SHP77 treated with DMSO at 0.1 percent for 48 hours (cell line): Measurements from ENCODE around the gene ASB14.

Experiments used
- DNase-seq: peaks from one replicate; lab custom pipeline; 2025; lab: John Stamatoyannopoulos, UW

The ASB14 gene

GRCh38 chr3:57261119-57261518, 31.4 kb downstream of the ASB14 start:
- DNase-seq: no peak

DNA sequence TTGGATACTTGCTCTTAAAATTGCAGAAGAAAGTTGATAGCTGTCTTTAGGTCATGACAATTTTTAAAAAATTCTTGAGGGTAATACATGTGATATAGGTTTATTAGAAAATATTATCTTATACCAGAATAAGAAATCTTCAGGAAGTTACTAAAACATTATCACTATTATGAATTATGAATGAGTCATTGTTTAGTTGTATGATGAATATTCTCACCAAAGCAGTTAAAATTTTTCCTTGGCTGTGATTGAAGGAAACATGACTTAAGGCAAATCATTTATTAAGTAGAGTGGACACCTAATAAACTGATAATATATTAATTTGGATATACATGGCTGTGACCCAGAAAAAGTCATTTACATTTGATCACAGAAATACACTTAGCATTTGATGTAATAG, 34.8 kb downstream of the ASB14 start:
- DNase-seq: no peak

DNA sequence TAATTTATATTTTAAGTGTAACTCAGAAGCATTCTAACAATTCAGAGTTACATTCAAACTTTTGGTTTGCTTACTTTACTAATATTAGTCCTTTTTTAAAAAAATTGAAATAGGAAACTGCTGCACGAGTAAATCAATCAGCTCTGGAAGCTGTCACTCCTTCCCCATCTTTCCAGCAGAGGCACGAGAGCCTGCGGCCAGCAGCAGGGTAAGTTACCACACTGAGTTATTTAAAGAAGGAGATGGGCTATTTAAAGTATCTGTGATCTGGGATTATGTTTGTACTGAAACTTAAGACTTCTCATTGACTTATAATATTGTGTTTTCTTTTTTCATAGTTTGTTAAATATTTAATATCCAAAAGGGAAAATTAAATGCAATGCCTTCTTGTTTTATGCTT, 35.6 kb downstream of the ASB14 start:
- DNase-seq: no peak

DNA sequence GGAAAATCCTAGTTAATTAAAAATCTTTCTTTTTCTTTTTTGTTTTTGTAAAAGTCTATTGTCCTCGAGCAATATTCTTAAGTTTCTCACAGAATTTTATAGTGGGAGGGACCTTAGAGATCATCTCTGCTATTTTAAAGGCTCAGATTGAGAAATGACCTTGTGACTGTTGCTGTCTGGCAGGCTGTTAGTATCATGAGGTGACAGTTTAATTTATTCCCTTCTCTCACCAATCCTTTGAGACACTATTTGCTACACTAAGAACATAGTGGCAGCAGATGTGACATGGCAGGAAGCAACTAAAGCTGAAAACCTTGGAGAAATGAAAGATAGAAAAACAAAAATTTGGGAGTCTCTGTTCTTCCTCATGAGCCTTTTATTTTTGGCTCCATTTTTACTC, 40.1 kb downstream of the ASB14 start:
- DNase-seq: no peak

- no peak for DNase-seq
These were observed 47.5 kb downstream of the ASB14 start for GRCh38 chr3:57244946-57245345.

GRCh38 chr3:57234613-57235575, 57.6 kb downstream of the ASB14 start:
- no peak for DNase-seq

DNA sequence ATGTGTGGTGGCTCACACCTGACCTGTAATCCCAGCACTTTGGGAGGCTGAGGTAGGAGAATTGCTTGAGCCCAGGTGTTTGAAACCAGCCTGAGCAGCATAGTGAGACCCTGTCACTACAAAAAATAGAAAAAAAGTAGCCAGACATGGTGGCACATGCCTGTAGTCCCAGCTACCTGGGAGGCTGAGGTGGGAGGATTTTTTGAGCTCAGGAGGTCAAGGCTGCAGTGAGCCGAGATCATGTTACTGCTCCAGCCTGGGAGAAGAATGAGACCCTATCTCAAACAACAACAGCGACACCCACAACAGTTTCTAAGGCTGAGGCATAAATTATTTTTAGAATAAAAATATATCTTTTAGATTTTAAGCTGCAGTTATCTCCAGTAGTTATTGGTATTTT, 58.7 kb downstream of the ASB14 start:
- no peak for DNase-seq

DNA sequence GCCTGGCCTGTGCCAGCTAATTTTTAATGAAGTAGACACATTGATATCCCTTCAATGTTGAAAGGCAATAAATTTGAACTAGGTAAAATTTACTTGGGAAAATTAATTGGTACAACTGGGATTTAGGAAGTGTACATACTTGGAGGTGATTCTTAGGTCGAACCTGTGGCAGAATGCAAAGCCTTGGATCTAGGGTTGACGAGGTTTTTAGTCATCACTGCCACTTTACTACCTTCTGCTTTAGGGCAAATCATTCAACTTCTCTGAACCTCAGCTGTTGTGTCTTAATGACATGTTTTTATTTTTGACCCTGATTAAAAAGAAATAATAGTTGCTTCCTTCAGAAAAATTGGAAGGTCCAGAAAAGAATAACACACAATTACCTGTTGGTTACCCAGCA, 62.5 kb downstream of the ASB14 start:
- no peak for DNase-seq

DNA sequence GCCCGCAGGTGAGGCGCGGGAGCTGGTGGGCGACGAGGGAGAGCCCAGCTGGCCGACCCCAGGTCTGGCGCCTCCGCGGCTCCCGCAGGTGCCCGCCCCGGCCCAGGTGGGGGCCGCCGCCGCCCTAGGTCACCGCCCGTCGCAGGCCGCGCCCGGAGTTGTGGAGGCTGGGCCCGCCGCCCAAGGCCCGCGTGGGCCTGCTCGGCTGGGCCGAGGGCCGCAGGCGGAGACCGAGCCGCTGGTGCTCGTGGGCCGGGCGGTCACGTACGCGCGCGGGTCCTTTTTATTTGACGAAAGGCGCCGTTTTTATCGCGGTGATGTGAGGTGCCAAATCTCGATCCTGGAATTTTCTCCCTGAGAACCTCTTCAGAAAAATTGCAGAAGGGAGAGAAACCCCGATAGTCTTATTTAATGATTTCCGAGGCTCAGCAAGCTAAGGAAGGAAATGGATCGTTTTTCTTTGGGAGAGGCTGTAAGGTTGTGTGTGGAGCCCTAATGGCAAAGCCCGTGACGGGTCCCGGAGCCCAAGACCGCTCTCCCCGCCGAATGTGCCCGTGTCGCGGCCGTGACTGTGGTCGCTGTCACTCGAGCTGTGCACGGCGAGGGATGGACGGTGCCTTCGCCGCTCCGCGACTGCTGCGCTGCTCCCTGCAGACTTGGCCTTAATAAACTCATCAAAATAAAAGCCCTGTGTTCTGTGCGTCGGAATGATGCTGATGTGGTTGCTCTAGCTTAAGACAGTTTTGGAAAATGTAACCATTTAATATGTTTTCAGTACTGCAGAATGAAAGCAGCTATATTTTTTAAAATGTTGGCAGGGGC, 64.3 kb downstream of the ASB14 start:
- DNase-seq: no peak

DNA sequence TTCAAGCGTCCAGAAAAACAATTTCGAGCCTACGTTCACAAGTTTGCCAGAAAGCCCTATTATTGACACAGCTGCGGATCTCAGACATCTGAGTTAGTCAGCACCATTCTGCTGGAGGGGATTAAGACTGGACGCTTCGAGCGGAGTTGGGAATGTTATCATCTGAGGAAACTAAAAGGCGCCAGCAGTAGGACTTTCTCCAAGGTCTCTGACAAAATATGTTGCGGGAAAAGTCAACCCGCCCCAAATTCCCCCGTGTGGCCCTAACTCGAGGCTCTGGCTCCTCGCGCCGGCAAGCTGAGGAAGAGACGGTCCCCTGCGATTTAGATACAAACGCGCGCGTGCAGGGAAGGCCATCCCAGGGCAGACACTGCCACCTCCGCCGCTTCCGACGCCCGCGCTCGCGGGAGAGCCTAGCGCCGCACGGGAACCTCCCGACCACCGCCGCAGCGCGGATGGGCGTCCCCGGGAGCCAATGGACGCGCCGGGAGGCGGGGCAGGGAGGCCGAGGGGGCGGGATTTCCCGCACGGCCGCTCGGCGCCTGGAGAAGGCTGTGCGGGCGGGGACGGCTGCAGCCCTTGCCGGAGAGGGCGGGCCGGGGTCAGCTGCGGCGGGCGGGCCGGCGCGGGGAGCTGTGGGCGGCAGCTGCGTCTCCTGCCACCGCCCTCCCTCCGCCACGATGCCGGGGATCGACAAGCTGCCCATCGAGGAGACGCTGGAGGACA, 65.1 kb downstream of the ASB14 start, which contains the start of gene APPL1:
TSS of gene APPL1 (plus strand) at position 526 of the 726 bp plus-strand sequence. CDS start at position 681, 155 bp downstream.
- DNase-seq: peak; percentile 88

DNA sequence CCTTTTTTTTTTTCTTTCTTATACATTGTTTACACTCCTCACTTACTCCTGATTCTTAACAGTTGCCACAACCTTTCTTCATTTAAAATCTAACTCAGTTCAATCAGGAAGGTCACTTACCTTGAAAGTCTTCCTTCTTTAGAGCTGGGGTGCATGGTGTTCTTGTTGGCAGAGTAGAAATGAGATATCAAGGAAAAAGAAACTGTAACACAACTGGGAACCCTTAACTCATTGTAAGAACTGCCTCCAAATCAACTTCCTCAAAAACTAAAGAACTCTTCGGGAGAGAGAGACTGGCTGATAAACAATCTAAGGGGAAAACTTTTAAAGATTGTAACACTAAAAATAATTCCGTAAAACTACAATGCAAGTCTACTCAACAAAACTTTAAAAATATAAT, 66.3 kb downstream of the ASB14 start:
- no peak for DNase-seq

DNA sequence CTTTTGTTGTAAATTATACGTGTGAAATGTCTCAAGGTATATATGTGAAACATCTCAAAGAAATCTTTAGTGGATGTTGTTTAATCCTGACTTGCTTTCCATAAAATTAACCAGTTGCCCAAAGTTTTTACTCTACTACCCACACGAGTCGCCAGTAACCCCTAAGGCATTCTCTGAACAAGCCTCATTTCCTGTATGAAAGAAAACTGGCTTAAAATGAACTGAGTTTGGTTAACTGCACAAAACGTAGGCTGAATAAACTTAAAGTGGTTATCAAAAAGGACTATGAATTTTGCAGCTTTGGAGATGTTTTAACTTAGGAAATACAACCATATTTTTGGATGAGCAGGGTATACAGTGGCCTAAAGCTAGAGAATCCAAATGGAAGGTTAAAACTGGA, 67.6 kb downstream of the ASB14 start:
- no peak for DNase-seq

DNA sequence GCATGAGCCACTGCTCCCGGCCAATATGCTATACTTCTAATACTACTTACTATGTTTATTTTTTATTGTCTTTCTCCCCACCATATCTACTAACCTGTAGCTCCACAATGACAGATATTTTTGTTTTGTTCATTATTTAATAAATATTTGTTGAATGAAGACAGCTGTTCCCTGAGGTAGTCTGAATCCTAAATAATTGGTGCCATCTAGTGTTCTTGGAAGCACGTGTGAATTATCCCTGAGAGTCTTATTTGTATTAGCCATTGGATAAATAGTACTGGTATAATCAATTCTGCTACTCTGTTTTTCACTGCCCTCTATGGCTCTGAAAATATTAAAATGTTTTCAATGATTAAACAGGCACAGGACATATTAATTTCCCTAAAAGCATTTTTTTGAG, 70.6 kb downstream of the ASB14 start:
- no peak for DNase-seq
